GM21423 (cell line): ENCODE results near the gene GJA5.
"Not testable (repeated sequence)": the region's sequence is repeated elsewhere in the genome, so short reads cannot be mapped to it uniquely, and the experiment has no call there.

Source experiments
- ATAC-seq: cut with Tn5 transposase; IDR thresholded peaks from one replicate; pipeline ENCODE4 v1.9.1; 2021; ENCODE audit warnings: mild to moderate bottlenecking, moderate library complexity; ENCODE audit not compliant: unreplicated experiment

GJA5 gene

DNA sequence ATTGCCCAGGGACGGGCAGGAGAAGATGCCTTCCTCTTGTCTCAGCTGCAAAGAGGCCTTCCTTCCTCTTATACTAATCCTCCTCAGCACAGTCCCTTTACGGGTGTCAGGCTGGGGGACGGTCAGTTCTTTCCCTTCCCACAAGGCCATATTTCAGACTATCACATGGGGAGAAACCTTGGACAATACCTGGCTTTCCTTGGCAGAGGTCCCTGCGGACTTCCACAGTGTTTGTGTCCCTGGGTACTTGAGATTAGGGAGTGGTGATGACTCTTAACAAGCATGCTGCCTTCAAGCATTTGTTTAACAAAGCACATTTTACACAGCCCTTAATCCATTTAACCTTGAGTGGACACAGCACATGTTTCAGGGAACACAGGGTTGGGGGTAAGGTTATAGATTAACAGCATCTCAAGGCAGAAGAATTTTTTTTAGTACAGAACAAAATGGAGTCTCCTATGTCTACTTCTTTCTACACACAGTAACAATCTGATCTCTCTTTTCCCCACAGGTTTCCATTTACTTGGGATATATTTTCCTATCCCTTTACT lies 26.0 kb downstream of the GJA5 start:
- not testable (repeated sequence) for ATAC-seq

DNA sequence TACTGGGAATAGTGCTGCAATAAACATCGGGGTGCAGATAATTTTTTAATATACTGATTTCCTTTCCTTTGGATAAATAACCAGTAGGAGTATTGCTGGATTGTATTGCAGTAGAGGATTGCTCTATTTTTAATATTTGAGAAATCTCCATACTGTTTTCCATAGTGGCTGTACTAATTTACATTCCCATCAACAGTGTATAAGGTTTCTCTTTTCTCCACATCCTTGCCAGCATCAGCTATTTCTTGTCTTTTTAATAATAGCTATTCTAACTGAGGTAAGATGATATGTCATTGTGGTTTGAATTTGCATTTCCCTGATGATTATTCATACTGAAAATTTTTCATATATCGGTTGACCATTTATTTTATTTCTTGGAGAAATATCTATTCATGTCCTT lies 31.1 kb downstream of the GJA5 start:
- ATAC-seq: no peak

DNA sequence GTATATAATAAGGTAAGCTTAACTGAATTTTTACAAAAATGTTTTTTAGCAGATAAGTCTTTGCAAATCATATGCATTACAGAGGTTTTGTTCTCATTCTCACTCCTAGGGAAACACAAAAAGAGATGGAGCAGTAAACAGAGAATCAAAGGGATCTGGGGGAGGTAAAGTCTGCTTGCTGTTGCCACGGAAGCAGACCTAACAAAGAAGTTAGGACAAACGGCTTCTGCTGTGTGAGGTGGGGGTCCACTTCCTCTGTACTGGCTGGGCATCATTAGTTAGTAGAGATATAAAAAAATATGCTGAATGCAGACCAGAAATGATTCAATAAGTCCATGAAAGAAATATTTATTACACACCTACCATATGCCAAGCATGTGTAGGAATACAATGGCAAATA lies 34.2 kb downstream of the GJA5 start:
- no peak for ATAC-seq

DNA sequence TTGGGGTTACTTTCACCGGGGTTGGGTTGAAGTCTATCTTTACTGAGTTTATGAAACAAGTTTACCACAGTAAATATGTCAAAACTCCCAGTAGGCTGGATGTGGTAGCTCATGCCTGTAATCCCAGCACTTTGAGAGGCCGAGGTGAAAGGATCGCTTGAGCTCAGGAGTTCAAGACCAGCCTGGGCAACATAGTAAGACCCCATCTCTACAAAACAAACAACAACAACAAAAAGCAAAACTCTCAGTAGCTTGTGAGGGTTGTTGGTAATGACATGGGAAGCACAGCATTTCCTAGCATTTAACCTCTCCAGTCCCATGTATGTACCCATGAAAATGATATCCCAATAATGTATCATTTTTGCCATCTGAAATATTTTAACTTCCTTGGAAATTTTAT lies 34.7 kb downstream of the GJA5 start:
- ATAC-seq: no peak

DNA sequence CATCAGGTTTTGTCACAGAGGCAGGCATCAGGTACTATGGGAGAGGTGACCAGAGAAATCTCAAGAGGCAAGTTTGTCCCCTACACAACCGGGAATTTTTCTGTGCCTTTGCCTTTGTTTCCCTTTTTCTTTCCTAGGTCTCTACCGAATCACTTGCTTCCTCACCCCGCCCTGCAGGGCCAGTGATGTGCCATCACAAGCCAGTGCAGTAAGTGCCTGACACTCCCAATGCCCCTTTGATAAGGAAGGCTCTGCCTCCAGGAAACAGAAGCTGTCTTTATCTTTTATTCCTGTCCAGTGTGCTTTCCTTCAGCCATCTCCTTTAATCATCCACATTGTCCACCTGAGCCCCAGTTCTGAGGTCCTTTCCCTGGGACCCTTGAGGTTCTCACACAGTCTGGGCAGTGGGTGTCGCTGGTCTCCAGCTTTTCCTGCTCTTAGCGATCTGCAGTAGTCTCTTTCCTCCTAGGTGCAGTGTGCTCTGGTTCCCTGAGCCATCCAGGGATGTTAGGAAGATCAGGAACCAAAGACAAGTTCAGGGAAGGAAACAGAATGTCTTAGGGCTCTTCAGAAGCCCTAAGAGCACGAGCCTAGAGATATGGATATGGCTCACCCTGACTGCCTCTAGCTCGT lies 36.6 kb downstream of the GJA5 start:
- no peak for ATAC-seq

DNA sequence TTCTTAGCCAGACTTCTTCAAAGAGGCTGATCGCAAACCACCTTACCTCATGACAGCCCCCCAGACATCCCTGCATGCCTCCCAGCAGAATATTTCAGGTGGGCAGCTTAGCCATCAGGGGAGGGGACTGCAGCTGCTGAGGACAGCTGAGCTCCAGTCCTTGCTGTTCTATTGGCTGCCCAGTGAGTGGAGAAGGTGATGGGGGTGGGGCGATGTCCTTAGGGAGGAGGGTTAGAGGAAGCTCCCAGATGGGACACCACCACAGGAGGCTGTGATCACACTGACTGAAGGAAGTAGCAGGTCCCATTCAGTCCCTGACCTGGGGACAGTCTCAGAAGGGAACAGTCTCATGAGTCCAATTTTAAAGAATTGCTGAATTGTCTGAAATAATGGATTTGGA lies 38.3 kb downstream of the GJA5 start:
- no peak for ATAC-seq

DNA sequence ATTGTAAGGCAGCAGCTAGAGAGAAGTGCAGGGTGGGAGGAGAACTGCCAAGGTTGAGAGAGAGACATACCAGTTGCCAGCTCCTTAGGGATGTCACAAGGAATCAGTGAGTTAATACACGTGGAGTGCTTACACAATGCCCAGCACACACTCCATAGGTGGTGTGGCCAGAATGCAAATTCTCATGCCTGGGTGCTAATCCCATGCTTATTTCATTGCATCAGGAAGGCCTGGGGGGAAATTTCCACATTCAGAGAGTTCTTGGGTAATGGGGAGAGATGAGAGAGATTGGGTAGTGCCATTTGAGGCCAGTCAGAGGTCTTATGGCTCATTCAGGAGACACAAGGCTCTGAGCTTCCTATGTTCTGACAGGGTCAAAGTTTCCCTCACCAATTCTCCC lies 38.7 kb downstream of the GJA5 start:
- ATAC-seq: no peak

DNA sequence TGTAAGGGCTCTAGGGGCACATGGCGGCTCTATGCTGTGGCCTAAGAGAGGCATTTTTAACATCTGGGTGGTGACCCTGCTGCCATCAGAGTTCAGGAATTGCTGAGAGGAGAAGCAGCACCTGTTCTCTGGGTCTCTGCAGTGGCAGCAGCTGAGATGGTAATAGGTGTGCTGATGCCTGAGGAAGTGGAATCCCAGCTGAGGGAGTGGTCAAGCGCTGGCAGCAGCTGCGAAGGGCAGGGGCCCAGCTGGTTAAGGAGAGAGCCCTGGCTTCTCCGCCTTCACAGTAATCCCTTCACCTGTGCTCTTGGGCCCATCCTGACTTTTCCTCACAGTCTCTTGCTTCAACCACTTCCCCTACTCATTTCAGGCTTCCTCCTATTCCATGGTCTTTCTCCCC lies 39.8 kb downstream of the GJA5 start:
- no peak for ATAC-seq

DNA sequence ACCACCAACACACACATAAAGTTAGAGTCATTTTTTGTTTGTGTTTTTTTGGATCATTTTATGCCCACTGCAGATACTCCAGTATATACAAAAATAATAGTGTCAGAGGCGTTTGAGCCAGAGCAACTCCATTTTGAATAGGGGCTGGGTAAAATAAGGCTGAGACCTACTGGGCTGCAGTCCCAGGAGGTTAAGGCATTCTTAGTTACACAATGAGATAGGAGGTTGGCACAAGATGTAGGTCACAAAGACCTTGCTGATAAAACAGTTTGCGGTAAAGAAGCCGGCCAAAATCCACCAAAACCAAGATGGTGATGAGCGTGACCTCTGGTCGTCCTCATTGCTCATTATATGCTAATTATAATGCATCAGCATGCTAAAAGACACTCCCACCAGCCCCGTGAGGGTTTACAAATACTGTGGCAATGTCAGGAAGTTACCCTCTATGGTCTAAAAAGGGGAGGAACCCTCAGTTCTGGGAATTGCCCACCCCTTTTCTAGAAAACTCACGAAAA lies 40.6 kb downstream of the GJA5 start:
- no peak for ATAC-seq

DNA sequence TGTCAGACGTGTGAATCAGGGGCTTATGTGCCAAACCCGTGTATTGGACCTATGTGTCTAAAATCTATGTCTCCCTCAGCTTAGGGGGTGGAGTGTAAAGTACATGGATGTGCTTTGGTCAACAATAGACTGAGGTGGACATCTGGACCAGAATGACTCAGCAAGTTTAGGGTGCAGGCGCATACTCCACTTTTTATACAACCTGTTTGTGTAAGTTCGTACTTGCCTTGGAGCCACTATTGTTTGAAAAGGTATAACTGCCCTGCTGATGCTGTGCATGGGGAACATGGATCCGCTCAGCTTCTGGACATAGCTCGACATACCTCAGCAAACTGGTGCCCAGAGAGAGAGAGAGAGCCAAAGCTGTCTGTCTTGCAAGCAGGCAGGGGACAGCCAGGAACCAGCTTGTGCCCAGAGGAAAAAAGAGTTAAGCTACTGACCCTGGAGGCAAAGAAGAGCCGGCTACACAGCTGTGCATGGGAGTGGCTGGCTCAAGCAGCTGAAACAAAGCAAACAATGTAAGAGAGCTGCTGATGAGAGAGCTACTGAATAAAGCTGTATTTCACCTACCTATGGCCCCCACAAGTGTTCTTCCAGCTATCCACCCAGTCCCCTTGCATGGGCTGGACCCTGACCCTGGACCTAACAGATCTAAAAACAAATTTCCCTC lies 41.2 kb downstream of the GJA5 start:
- no peak for ATAC-seq

DNA sequence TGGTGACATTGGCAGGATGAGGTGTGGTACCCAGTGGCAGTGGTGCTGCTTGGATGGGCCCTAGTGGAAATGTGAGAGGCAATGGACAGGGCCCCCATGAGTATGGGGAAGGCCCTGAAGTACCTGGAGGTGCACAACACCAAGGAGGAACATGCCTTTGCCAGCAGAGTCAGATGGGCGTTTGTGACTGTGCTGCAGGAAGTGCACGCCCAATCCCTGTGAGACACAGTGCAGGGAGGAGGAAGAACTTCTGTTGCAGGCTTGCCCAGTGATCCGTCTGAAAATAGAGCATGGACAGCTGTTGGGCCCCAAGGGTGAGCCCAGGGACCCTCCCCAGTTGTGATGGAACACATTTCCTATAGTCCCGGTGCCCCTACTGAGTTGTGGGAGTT lies 42.7 kb downstream of the GJA5 start:
- ATAC-seq: no peak

DNA sequence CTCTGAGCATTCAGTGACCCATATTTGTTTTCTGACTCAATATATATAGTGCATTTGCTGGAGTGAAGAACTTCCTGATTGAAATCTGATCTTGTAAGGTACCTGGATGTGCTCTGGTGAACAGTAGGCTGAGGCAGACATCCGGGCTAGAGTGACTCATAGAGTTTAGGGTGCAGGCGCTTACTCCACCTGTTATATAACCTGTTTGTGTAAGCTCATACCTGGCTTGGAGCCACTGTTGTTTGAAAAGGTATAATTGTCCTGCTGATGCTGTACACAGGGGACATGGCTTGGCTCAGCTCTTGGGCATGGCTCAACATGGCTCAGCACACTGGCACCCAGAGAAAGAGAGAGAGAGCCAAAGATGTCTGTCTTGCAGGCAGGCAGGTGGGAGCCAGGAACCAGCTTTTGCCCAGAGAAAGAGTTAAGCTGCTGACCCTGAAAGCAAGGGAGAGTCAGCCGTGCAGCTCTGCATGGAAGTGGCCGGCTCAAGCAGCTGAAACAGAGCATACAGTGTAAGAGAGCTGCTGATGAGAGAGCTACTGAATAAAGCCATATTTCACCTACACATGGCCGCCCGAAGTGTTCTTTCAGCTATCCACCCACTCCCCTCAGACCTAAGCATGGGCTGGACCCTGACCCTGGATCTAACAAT lies 43.2 kb downstream of the GJA5 start:
- no peak for ATAC-seq

DNA sequence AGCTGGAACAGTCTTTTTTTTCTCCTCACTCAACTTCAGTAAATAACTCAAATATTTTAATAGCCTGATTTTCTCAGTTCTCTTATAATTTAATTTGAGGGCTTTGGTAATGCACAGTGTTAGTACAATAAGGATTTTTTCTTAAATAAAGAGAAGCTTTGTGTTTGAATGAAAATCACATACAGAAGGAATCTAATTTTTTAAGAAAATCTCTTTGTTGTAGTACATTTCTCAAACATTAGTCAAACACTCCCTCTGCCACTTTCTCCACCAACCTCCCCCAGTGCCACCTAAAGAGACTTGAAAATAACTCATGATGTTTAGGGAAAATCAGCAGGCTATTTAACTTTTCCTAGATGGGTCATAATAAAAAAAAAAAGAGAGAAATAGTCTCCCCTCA lies 47.8 kb downstream of the GJA5 start:
- ATAC-seq: no peak
